CD8-positive, alpha-beta memory T cell (primary cell): Measurements from ENCODE around the gene TMEM151A. TPM values are rescaled to one million over a fixed set of nuclear protein-coding genes. Genes with fewer than 3 reads are reported as not detected.

ENCODE experiments used
- CTCF ChIA-PET: fragments of 350-600 bp; sonication (Branson Sonifier 250); formaldehyde crosslinking; loops from one replicate; lab custom pipeline; 2021; ENCODE audit warnings: antibody characterized with exemption; lab: Charles Lee
- POLR2A ChIA-PET: fragments of 350-600 bp; sonication (Branson Sonifier 250); formaldehyde crosslinking; loops from one replicate; lab custom pipeline; 2021; ENCODE audit warnings: antibody characterized with exemption; lab: Charles Lee
- DNase-seq, 5 donors: peaks; one replicate each; pipeline versions ENCODE4 v3.0.0 to v3.0.0-alpha.2; 2020 to 2022; ENCODE audit warnings: mixed read lengths in 1 of 5
- H3K27ac ChIP-seq: one replicate; pipeline ENCODE4 v1.7.0; 2013; ENCODE audit warnings: low read depth, mild to moderate bottlenecking, low read length, moderate library complexity
- H3K27me3 ChIP-seq: 2 replicates; pipeline ENCODE4 v1.7.0; 2013; ENCODE audit warnings: low read length, mild to moderate bottlenecking; ENCODE audit not compliant: insufficient read depth, poor library complexity, severe bottlenecking
- H3K36me3 ChIP-seq: 2 replicates; pipeline ENCODE4 v1.7.0; 2013; ENCODE audit warnings: mild to moderate bottlenecking, low read length, moderate library complexity; ENCODE audit not compliant: insufficient read depth
- H3K4me1 ChIP-seq: 2 replicates; pipeline ENCODE4 v1.7.0; 2013; ENCODE audit warnings: mild to moderate bottlenecking, low read length, moderate library complexity; ENCODE audit not compliant: insufficient read depth
- H3K4me3 ChIP-seq: 2 replicates; pipeline ENCODE4 v1.7.0; 2013; ENCODE audit warnings: mild to moderate bottlenecking, low read length
- H3K9me3 ChIP-seq: 2 replicates; pipeline ENCODE4 v1.7.0; 2013; ENCODE audit warnings: mild to moderate bottlenecking, low read length
- H3K27ac Mint-ChIP-seq, 8 donors: one replicate each; pipeline ENCODE4 v1.8.0; 2020 to 2021; ENCODE audit warnings: mixed read lengths in 8 of 8, mild to moderate bottlenecking in 6 of 8, inconsistent platforms in 3 of 8, moderate library complexity in 3 of 8
- H3K27me3 Mint-ChIP-seq, 2 donors: one replicate each; pipeline ENCODE4 v1.8.0; 2020 to 2021; ENCODE audit warnings: mixed read lengths in 2 of 2, mild to moderate bottlenecking in 1 of 2, moderate library complexity in 1 of 2
- H3K36me3 Mint-ChIP-seq, 3 donors: one replicate each; pipeline ENCODE4 v1.8.0; 2020 to 2021; ENCODE audit warnings: mixed read lengths in 3 of 3, inconsistent platforms in 1 of 3, mild to moderate bottlenecking in 1 of 3
- H3K4me1 Mint-ChIP-seq, 3 donors: one replicate each; pipeline ENCODE4 v1.8.0; 2020 to 2021; ENCODE audit warnings: mixed read lengths in 3 of 3, inconsistent platforms in 1 of 3, mild to moderate bottlenecking in 1 of 3
- H3K4me3 Mint-ChIP-seq, 7 donors: one replicate each; pipeline ENCODE4 v1.8.0; 2020 to 2021; ENCODE audit warnings: mixed read lengths in 7 of 7, mild to moderate bottlenecking in 6 of 7, moderate library complexity in 4 of 7, inconsistent platforms in 2 of 7
- H3K9me3 Mint-ChIP-seq, 5 donors: one replicate each; pipeline ENCODE4 v1.8.0; 2020 to 2022; ENCODE audit warnings: mixed read lengths in 5 of 5, mild to moderate bottlenecking in 3 of 5, moderate library complexity in 2 of 5, inconsistent platforms in 1 of 5
- polyA plus RNA-seq: library from polyadenylated mRNA; unstranded; fragments of 300-500 nt; fragmentation: Illumina TruSeq; gene quantifications from one replicate; pipeline ENCODE4 v1.2.3, GENCODE V29; 2021
- total RNA-seq, 2 experiments: library from RNA; stranded (reverse); gene quantifications; one replicate each; pipeline ENCODE4 v1.2.3, GENCODE V29; 2021

The TMEM151A gene
- total and polyA plus RNA-seq, 3 experiments from 2014 or later, result not detected

GRCh38 chr11:66326261-66327111 is 34.8 kb downstream of the TMEM151A start:
- Histone ChIP-seq H3K4me1 (peaks cover 44% of the 10 kb centered on the region), H3K9me3 (no peaks in the 10 kb centered on the region), H3K27ac (no peak overlapping the region), H3K27me3 (no peaks in the 10 kb centered on the region), H3K36me3 (no peaks in the 10 kb centered on the region), H3K4me3 (no peak overlapping the region)
- peak overlapping the region; percentile 68 to 96 (median 84) for H3K27ac Mint-ChIP-seq
- no peaks in the 10 kb centered on the region for H3K9me3 Mint-ChIP-seq
- H3K36me3 Mint-ChIP-seq, result no peaks in the 10 kb centered on the region
- H3K4me3 Mint-ChIP-seq, result peak overlapping the region in 3 of 7 donors; percentile 52 to 65 (median 65)
- ChIA-PET CTCF (interaction anchor here (1.1 to 4.0 kb wide), 3 partner anchors 9 to 59 kb away, joined by 3 to 47 read pairs (median 8); partner anchors contain the start of gene CD248), POLR2A (interaction anchor here (0.5 to 1.8 kb wide), 6 partner anchors 9 to 930 kb away, joined by 3 to 10 read pairs (median 5); partner anchors contain the start of gene CD248)
- H3K4me1 Mint-ChIP-seq, result peaks cover 42 to 55% (median 42%) of the 10 kb centered on the region in 3 donors
- peak in 1 of 5 donors; percentile 57 for DNase-seq
- H3K27me3 Mint-ChIP-seq, result peaks cover 0 to 3% of the 10 kb centered on the region in 2 donors

- H3K4me3 ChIP-seq, result peak overlapping the region; percentile 2
- DNase-seq, result no peak
- H3K9me3 Mint-ChIP-seq, result no peaks in the 10 kb centered on the region
- peak overlapping the region; percentile 6 to 70 (median 35) for H3K4me3 Mint-ChIP-seq
- H3K9me3 ChIP-seq, result no peaks in the 10 kb centered on the region
- peaks cover 40% of the 10 kb centered on the region for H3K4me1 ChIP-seq
- H3K4me1 Mint-ChIP-seq, result peaks cover 40 to 52% (median 40%) of the 10 kb centered on the region in 3 donors
- H3K36me3 ChIP-seq, result no peaks in the 10 kb centered on the region
- H3K27ac Mint-ChIP-seq, result peak overlapping the region; percentile 79 to 94 (median 92)
- ChIA-PET CTCF (interaction anchor here (1.1 to 4.0 kb wide), 3 partner anchors 10 to 58 kb away, joined by 3 to 47 read pairs (median 8); partner anchors contain the start of gene CD248), POLR2A (interaction anchor here (0.5 to 1.8 kb wide), 5 partner anchors 10 to 929 kb away, joined by 3 to 10 read pairs (median 6); partner anchors contain the start of gene CD248)
- no peak overlapping the region for H3K27ac ChIP-seq
- H3K27me3 ChIP-seq, result no peaks in the 10 kb centered on the region
- H3K27me3 Mint-ChIP-seq, result peaks cover 0 to 3% of the 10 kb centered on the region in 2 donors
- H3K36me3 Mint-ChIP-seq, result no peaks in the 10 kb centered on the region
Measured at GRCh38 chr11:66327171-66328030, 35.7 kb downstream of the TMEM151A start.

- H3K4me1 ChIP-seq, result peaks cover 40% of the 10 kb centered on the region
Measured at GRCh38 chr11:66328031-66328301, 36.3 kb downstream of the TMEM151A start.

GRCh38 chr11:66328302-66329144 is 36.8 kb downstream of the TMEM151A start:
- no peaks in the 10 kb centered on the region for H3K9me3 ChIP-seq
- no peaks in the 10 kb centered on the region for H3K27me3 ChIP-seq
- H3K4me1 Mint-ChIP-seq, result peaks cover 35 to 51% (median 37%) of the 10 kb centered on the region in 3 donors
- peak overlapping the region; percentile 38 for H3K4me3 ChIP-seq
- peak overlapping the region; percentile 22 for H3K27ac ChIP-seq
- H3K4me3 Mint-ChIP-seq, result peak overlapping the region; percentile 15 to 70 (median 57)
- H3K36me3 ChIP-seq, result no peaks in the 10 kb centered on the region
- H3K27ac Mint-ChIP-seq, result peak overlapping the region; percentile 79 to 94 (median 92)
- CTCF ChIA-PET, result interaction anchor here (0.7 to 2.5 kb wide), 7 partner anchors 11 to 61 kb away, joined by 3 to 46 read pairs (median 6); partner anchors contain the start of genes BRMS1 and CD248
- peaks cover 0 to 3% of the 10 kb centered on the region in 2 donors for H3K27me3 Mint-ChIP-seq
- peak; percentile 70 to 85 (median 79) for DNase-seq
- H3K4me1 ChIP-seq, result peaks cover 40% of the 10 kb centered on the region
- H3K9me3 Mint-ChIP-seq, result no peaks in the 10 kb centered on the region
- peaks cover 0 to 7% (median 0%) of the 10 kb centered on the region in 3 donors for H3K36me3 Mint-ChIP-seq
- POLR2A ChIA-PET, result interaction anchor here (1.6 kb wide), 1 partner anchor 16 kb away, joined by 6 read pairs; no protein-coding TSS in a partner anchor

More at GRCh38 chr11:66328031-66328301, 36.3 kb downstream of the TMEM151A start:
- peaks cover 38 to 51% (median 40%) of the 10 kb centered on the region in 3 donors for H3K4me1 Mint-ChIP-seq
- peaks cover 0 to 5% (median 0%) of the 10 kb centered on the region in 3 donors for H3K36me3 Mint-ChIP-seq
- no peaks in the 10 kb centered on the region for H3K9me3 ChIP-seq
- peaks cover 0 to 3% of the 10 kb centered on the region in 2 donors for H3K27me3 Mint-ChIP-seq
- H3K36me3 ChIP-seq, result no peaks in the 10 kb centered on the region
- no peaks in the 10 kb centered on the region for H3K27me3 ChIP-seq
- peak in 4 of 5 donors; percentile 50 to 83 (median 68) for DNase-seq
- ChIA-PET CTCF (no interaction called here), POLR2A (no interaction called here)
- no peaks in the 10 kb centered on the region for H3K9me3 Mint-ChIP-seq
- peak overlapping the region; percentile 79 to 94 (median 92) for H3K27ac Mint-ChIP-seq
- peak overlapping the region in 6 of 7 donors; percentile 35 to 70 (median 58) for H3K4me3 Mint-ChIP-seq
- peak overlapping the region; percentile 22 for H3K27ac ChIP-seq
- peak overlapping the region; percentile 2 for H3K4me3 ChIP-seq

- CTCF ChIA-PET, result interaction anchor here (0.7 to 2.5 kb wide), 7 partner anchors 11 to 60 kb away, joined by 3 to 46 read pairs (median 6); partner anchors contain the start of genes BRMS1 and CD248
- no peak overlapping the region for H3K4me3 ChIP-seq
- no peaks in the 10 kb centered on the region for H3K9me3 ChIP-seq
- Mint-ChIP-seq H3K4me3 (no peak overlapping the region), H3K36me3 (peaks cover 0 to 8% (median 1%) of the 10 kb centered on the region in 3 donors), H3K4me1 (peaks cover 33 to 47% (median 34%) of the 10 kb centered on the region in 3 donors), H3K27ac (peak overlapping the region in 4 of 8 donors; percentile 90 to 94 (median 93)), H3K9me3 (no peaks in the 10 kb centered on the region), H3K27me3 (peaks cover 0 to 3% of the 10 kb centered on the region in 2 donors)
- H3K27me3 ChIP-seq, result no peaks in the 10 kb centered on the region
- no peak overlapping the region for H3K27ac ChIP-seq
- POLR2A ChIA-PET, result interaction anchor here (1.6 kb wide), 1 partner anchor 17 kb away, joined by 6 read pairs; no protein-coding TSS in a partner anchor
- peaks cover 40% of the 10 kb centered on the region for H3K4me1 ChIP-seq
- no peaks in the 10 kb centered on the region for H3K36me3 ChIP-seq
- no peak for DNase-seq
Measured at GRCh38 chr11:66329165-66329673, 37.5 kb downstream of the TMEM151A start.

GRCh38 chr11:66330931-66331330 is 39.2 kb downstream of the TMEM151A start:
- no peaks in the 10 kb centered on the region for H3K36me3 ChIP-seq
- H3K9me3 Mint-ChIP-seq, result no peaks in the 10 kb centered on the region
- peaks cover 24 to 37% (median 25%) of the 10 kb centered on the region in 3 donors for H3K4me1 Mint-ChIP-seq
- no peaks in the 10 kb centered on the region for H3K27me3 ChIP-seq
- H3K27me3 Mint-ChIP-seq, result peaks cover 0 to 3% of the 10 kb centered on the region in 2 donors
- no peak overlapping the region for H3K27ac ChIP-seq
- H3K4me3 Mint-ChIP-seq, result no peak overlapping the region
- peak in 1 of 5 donors; percentile 30 for DNase-seq
- no peak overlapping the region for H3K4me3 ChIP-seq
- POLR2A ChIA-PET, result no interaction called here
- CTCF ChIA-PET, result interaction anchor here (0.9 to 1.6 kb wide), 6 partner anchors 18 to 65 kb away, joined by 3 to 6 read pairs (median 4); no protein-coding TSS in a partner anchor
- peaks cover 37% of the 10 kb centered on the region for H3K4me1 ChIP-seq
- H3K27ac Mint-ChIP-seq, result peak overlapping the region in 3 of 8 donors; percentile 7 to 54 (median 29)
- peaks cover 0 to 9% (median 2%) of the 10 kb centered on the region in 3 donors for H3K36me3 Mint-ChIP-seq
- H3K9me3 ChIP-seq, result no peaks in the 10 kb centered on the region
